GM18870 (cell line): ENCODE measurements around the gene AGFG1.
"Not testable (repeated sequence)": the region's sequence is repeated elsewhere in the genome, so short reads cannot be mapped to it uniquely, and the experiment has no call there.

Experiments
- ATAC-seq: cut with Tn5 transposase; IDR thresholded peaks from one replicate; pipeline ENCODE4 v1.9.1; 2021; ENCODE audit warnings: moderate library complexity; ENCODE audit not compliant: unreplicated experiment

Gene AGFG1

DNA sequence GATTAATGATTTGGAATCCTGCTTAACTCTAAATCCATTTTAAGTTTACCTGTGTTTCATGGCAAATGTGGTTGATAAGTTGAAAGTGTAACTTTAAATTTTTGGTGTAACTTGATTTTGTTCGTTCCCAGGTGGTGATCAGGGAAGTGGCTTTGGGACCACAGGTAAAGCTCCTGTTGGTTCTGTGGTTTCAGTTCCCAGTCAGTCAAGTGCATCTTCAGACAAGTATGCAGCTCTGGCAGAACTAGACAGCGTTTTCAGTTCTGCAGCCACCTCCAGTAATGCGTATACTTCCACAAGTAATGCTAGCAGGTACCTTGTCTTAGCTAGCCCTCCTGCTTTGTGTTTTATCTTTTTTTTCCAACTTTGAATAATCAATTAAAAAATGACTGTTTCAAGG lies 62.8 kb downstream of the AGFG1 start:
- peak; percentile 75 for ATAC-seq

- no peak for ATAC-seq
Observed at GRCh38 chr2:227536445-227536844, 64.5 kb downstream of the AGFG1 start.

GRCh38 chr2:227539465-227539956 lies 67.6 kb downstream of the AGFG1 start:
- no peak for ATAC-seq

- ATAC-seq, result not testable (repeated sequence)
Observed at GRCh38 chr2:227540352-227540751, 68.4 kb downstream of the AGFG1 start.

DNA sequence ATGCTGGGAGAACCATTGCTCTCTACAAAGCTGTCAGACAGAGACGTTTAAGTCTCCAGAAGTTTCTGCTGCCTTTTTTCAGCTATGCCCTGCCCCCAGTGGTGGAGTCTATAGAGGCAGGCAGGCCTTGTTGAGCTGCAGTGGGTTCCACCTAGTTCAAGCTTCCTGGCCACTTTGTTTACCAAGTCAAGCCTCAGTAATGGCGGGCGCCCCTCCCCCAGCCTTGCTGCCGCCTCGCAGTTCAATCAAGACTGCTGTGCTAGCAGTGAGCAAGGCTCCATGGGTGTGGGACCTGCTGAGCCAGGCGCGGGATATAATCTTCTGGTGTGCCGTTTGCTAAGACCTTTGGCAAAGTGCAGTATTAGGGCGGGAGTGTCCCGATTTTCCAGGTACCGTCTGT lies 74.0 kb downstream of the AGFG1 start:
- no peak for ATAC-seq

GRCh38 chr2:227551836-227552235 lies 79.9 kb downstream of the AGFG1 start:
- ATAC-seq, result no peak

DNA sequence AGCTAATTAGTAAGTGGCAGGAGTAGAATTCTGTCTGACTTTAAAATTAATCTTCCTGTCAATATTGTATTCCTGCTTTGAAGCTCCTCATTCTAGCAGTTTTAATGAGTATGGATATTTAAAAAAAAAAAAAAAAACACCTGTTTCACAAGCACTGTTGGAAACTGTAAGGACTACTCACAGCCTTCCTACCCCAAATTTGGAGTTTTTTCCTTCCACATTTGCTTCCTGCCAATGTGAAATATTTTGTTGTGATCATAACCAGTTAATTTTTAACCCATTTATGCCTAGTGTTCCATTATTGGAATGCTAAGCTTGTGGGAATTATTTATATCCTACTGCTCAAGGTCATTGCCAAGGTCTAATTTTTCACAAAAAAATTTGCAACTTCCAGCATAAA lies 90.6 kb downstream of the AGFG1 start:
- ATAC-seq, result no peak

DNA sequence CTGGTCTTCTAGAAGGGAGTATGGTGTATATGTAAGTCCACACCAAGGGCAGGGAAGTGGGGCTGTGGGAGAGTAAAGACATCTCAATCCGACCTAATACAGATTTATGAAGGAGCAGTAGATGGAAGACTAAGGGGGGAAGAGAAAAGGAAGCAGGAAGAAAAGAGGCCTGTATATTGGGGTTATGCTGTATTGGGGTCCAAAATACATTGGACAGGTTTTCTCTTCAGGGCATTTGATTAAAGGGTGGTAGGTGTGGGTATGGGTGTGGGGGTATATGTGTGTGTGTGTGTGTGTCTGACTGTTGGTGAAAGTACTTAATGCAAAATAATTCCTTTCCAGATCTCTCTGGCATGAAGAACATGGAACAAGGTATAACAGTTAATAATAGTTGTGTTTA lies 93.1 kb downstream of the AGFG1 start:
- ATAC-seq, result no peak

DNA sequence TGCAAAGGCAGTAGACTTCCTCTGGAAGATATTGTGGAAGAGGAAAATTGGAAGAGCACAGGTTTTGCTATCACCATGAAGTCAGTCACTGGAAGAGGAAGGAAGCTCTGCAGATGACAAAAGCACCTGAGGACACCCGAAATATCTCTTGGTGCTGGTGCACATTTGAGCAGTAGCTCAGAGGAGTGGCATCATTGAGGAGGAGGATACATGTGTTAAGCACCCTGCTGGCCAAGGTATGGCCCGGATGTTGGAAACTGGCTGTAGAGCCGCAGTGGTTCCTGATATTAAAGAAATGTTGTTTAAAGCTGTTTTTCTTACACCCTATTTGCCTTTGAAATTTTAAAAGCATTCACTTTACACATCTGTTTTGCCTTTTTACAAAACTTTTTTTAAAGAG lies 94.1 kb downstream of the AGFG1 start:
- ATAC-seq, result no peak

GRCh38 chr2:227568852-227569169 lies 96.9 kb downstream of the AGFG1 start:
- ATAC-seq, result no peak

DNA sequence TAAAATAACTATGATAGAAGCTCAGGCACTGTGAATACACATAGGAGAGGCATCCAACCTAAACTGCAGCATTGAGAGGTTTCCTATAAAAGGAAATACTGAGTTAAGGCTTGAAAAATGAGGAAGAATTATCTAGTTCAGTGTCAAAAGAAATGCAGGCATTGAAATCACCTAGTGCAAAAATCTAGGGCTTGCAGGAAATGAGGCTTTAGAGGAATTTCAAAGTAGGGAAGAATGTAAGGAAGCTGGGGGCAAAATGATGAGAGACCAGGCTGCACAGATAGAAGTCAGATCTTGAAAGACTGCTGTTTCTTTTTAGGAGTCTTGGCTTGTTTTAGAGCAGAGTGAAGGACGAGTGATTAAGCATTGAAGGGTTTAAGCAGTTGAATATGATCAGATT lies 98.7 kb downstream of the AGFG1 start:
- no peak for ATAC-seq

GRCh38 chr2:227576110-227576509 lies 104.2 kb downstream of the AGFG1 start:
- no peak for ATAC-seq

GRCh38 chr2:227576812-227577211 lies 104.9 kb downstream of the AGFG1 start:
- ATAC-seq, result no peak

DNA sequence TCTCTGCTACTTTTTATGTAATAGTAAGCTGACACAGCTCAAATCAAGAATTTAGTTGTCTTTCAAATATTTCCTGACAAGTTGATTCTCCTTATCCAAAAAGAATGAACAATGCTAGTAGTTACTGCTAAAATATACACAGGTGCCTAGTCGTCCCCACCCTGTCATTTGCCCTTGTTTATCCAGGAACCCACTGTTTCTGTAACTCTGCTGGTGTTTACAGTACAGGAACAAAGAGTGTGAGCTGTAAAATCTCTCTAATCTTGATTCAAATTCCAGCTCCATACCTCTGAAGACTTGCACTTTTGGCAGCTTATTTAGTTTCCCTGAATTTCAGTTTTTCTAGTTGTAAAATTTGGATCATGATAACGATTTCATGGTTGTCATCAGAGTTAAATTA lies 105.6 kb downstream of the AGFG1 start:
- ATAC-seq, result no peak

DNA sequence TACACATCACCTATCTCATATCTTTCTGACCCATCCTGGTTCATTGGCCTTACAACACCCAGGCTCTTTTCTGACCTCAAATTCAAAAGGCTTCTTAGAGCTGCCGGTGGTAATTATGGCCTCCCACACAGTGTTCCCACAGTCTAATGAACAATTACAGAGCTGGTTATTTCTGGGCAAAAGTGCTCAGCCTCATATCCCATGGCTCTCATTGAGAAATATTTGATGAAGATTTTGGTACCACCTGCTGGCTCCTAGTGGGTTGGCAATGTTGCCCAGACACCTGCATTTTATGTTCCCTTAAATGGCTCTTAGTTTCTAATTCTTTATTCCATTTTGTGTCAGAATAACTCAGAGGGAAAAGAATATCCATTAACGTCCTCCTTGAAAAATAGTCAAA lies 106.7 kb downstream of the AGFG1 start:
- no peak for ATAC-seq

DNA sequence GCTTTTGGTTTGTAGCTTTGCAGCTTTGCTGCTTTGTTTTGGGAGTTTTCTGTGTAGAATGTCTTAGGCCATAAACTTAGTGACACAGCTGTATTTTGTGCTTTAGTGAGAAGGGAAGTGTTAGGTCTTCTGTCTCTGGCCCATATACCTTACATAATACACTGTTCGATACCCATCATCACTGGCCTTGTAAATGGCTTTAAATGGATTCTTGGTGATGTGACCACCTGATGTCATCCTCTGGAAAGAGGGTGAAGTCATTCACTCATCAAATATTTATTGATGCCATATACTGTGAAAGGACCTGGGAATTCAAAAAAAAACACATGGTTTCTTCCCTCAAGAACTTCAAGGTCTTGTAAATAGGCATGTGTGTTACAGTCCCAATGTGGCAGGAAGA lies 107.8 kb downstream of the AGFG1 start:
- no peak for ATAC-seq

DNA sequence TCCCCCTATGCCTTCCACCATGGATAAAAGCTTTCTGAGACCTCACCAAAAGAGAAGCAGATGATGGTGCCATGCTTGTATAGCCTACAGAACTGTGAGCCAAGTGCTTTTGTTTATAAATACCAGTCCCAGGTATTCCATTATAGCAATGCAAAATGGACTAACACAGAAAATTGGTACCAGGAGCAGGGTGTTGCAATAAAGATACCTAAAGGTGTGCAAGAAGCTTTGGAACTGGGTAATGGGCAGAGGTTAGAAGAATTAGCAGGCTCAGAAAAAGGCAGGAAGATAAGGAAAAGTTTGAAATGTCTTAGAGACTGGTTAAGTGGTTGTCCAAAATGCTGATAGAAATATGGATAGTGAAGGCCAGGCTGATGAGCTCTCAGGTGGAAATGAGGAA lies 110.4 kb downstream of the AGFG1 start:
- no peak for ATAC-seq

GRCh38 chr2:227592694-227593387 lies 120.9 kb downstream of the AGFG1 start:
- peak; percentile 72 for ATAC-seq

- ATAC-seq, result no peak
Observed at GRCh38 chr2:227595797-227596196, 123.8 kb downstream of the AGFG1 start.

DNA sequence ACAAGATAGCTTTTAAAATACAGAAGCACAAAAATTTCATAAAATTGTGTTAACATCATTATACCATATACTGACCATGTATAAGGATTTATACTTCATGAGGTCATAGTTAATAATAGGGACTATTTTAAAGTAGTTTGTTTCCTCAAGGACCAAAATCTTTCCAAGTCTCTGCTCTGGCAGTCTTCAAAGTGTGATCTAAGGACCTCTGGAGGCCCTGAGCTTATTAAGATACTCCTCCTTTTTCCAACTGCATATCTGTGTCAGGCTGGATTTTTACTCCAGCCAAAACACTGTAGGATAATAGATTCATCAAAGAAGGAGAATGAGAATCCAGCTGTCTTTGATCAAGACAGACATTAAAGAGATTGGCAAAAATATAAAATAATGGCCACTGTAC lies 125.1 kb downstream of the AGFG1 start:
- no peak for ATAC-seq

GRCh38 chr2:227597998-227598397 lies 126.0 kb downstream of the AGFG1 start:
- no peak for ATAC-seq

DNA sequence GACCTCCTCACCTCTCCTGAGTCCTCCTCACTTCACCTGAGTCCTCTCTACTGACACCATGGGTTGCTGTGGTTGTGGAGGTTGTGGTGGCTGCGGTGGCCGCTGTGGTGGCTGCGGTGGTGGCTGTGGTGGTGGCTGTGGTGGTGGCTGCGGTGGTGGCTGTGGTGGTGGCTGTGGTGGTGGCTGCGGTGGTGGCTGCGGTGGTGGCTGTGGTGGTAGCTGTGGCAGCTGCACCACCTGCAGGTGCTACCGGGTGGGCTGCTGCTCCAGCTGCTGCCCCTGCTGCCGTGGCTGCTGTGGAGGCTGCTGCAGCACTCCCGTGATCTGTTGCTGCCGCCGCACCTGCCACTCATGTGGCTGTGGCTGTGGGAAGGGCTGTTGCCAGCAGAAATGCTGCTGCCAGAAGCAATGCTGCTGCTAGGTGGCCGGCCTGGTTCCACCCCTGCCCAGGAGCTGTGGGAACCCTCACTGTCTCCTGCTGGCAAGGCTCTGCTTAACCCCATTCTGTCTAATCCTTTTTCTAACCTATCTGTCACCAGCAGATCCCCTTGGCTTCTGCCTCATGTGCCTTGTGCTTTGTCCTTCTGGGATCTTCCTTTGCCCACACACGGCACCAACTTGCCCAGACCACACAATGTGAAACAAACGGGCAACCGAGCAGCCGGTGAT lies 127.0 kb downstream of the AGFG1 start, which contains the start of gene SCYGR2:
SCYGR2 (plus strand) TSS at position 59 of the 669 bp plus-strand sequence; CDS start at position 59, 0 bp downstream.
- ATAC-seq, result not testable (repeated sequence)

DNA sequence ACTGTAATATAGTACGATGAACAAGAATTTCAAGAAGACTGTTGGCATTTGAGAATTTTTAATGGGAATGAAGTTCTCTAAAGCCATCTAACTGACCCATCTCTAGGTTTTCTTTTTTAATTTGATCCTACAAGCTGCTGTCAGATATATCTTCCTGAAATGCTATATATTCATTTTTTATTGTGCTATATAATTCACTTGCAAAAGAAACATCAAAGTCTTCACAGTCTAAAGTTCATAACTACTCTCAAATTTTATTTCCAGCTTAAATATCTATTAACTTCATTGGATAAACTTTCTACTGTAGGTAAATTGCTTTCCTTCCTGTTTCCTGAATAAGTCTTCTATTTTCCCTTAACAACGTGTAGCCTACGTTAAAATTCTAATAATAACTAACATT lies 130.4 kb downstream of the AGFG1 start:
- ATAC-seq, result no peak
